Stimulated activated CD8-positive, alpha-beta memory T cell treated with anti-CD3 and anti-CD28 coated beads, Interleukin-15, amount 100 ng/mL, for 1 hour (primary cell): Measurements from ENCODE around the gene SSC4D.
"Not testable (repeated sequence)": the region's sequence is repeated elsewhere in the genome, so short reads cannot be mapped to it uniquely, and the experiment has no call there.

Experiments
- DNase-seq: peaks from one replicate; pipeline ENCODE4 v3.0.0-alpha.2; 2020; ENCODE audit warnings: low read depth

Gene SSC4D

GRCh38 chr7:76421097-76421496 is 11.6 kb upstream of the SSC4D start:
- not testable (repeated sequence) for DNase-seq

GRCh38 chr7:76417654-76418310 is 8.3 kb upstream of the SSC4D start:
- DNase-seq = not testable (repeated sequence)

GRCh38 chr7:76412249-76412648 is 2.8 kb upstream of the SSC4D start:
- no peak for DNase-seq

DNA sequence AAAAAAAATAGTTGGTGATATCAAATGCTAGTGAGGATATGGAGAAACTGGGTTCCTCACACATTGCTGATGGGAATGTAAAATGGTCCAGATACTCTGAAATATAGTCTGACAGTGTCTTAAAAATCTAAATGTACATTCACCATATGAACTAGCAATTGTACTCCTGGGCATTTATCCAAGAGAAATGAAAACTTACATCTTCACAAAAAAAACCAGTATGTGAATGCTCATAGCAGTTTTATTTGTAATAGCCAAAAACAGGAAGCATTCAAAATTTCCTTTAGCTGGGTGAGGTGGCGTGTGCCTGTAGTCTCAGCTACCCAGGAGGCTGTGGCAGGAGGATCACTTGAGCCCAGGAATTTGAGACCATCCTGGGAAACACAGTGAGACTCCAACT is 2.1 kb upstream of the SSC4D start:
- no peak for DNase-seq

DNA sequence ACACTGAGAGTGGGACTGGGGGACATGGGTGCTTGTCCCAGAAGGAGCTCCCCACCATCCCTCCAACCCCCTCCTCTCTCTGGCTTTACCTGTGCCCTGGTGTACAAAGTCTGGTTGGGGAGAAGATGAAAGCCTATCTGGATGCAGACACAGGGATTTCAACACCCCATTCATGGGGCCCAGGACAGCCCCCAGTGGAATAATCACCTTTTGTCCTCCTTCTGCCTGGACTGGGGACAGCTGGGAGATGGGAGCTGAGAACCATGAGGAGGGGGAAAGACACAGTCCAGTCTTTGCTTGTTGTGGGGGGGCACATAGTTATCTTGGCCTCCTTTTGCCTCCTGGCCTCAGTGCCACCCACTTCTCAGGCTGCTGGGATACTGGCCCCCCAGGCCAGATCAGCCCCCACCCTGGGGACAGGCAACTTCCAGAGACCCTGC is 1.4 kb downstream of the SSC4D start:
- no peak for DNase-seq

- no peak for DNase-seq
Observed at GRCh38 chr7:76407718-76408117, 1.8 kb downstream of the SSC4D start.

DNA sequence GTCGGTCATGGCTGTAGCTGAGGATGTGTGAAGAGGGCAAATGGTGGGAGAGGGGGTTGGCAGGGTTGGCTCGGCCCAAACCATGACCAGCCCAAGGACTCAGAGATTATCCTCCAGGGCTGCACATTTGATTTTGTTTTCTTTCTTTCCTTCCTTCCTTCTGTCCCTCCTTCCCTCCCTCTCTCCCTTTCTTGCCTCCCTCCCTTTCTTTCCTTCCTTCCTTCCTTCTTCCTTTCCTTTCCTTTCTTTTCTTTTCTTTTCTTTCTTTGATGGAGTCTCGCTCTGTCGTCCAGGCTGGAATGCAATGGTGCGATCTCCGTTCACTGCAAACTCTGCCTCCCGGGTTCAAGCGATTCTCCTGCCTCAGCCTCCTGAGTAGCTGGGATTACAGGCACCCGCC is 3.8 kb downstream of the SSC4D start:
- DNase-seq = no peak

- no peak for DNase-seq
Observed at GRCh38 chr7:76403780-76404494, 5.6 kb downstream of the SSC4D start.

DNA sequence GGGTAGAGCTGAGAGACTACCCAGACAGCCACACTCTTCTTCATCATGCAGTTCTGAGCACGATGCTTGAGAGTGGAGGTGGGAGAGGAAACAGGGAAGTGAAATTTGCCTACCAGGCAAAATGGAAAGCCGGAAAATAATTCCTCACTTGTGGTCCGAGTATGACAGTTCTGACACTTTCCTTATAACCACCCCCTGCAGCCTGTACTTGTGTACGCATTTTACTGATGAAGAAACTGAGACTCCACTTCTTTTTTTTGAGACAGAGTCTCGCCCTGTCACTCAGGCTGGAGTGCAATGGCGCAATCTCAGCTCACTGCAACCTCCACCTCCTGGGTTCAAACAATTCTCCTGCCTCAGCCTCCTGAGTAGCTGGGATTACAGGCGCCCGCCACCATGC is 6.4 kb downstream of the SSC4D start:
- not testable (repeated sequence) for DNase-seq

DNA sequence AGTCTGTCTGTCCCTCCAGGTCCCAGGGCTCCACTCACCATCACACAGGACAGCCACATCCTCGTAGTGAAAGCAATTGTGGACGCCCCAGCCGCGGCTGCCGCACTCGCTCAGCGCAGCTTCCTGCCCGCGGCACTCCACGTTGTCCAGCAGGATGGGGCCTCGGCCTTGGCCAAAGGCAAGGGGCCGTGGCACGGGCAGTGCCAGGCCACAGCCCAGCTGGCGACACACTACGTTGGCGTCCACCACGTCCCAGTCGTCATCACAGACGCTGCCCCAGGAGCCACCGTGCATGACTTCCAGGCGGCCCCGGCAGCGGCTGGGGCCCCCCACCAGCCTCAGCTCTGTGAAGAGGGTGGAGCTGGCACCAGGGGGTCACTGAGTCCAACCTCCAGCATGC is 9.2 kb downstream of the SSC4D start:
- no peak for DNase-seq

GRCh38 chr7:76397409-76398183 is 11.9 kb downstream of the SSC4D start:
- peak; percentile 65 for DNase-seq

DNA sequence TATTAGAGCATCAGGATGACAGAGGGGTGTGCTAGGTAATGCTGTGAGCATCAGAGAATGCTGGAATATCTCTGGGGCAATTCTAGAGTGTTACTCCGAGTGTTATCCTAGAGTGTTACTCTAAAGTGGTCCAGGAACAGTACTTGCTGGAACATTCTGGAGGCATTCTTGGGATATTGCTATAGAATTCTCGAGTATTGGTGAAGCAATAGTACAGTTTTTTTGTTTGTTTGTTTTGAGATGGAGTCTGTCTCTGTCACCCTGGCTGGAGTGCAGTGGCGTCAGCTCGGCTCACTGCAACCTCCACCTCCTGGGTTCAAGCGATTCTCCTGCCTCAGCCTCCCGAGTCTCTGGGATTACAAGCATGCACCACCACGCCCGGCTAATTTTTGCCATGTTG is 12.6 kb downstream of the SSC4D start:
- DNase-seq = no peak

- no peak for DNase-seq
Observed at GRCh38 chr7:76395965-76396726, 13.4 kb downstream of the SSC4D start.

GRCh38 chr7:76395605-76395964 is 13.9 kb downstream of the SSC4D start:
- DNase-seq = not testable (repeated sequence)

DNA sequence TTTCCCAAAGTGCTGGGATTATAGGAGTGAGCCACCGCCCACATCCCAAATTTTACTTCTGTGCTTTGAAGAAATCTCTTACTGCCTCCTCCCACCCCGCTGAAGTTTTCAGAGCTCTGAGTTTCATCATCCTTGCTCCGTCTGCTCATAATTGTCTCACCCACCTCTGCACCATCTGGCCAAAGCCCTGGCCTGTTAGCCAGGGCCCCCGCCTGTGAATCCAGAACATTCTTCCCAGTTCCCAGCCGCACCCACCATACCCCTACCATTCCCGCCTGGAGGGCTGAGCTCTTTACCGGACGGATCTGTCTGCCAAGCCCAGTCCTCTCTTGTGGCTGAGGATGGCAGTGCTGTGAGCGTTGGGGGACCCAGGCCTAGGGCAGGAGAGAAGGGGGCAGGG is 14.5 kb downstream of the SSC4D start:
- DNase-seq = no peak

- DNase-seq = peak; percentile 72
Observed at GRCh38 chr7:76393116-76394031, 16.1 kb downstream of the SSC4D start.

DNA sequence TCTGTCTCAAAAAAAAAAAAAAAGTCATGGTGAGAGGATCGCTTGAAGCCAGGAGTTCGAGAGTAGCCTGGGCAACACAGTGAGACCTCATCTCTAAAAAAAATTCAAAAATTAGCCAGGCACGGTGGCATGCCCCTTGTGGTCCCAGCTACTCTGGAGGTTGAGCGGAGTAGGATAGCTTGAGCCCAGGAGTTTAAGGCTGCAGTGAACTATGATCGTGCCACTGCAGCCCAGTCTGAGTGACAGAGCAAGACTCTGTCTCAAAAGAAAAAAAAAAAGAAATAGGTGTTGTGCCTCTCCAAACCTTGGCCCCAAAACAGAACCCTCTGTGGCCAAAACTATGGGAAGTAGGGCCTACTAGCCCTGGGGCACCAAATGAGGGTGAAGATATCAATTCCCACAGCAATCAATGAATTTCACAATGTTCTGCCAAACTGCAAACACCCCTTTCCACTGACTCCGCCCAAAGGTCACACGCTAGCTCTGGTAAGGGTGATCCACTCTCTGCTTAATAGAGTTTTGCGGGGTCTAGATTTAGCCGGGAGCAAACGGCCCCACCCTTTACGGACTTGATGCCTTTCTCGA is 16.9 kb downstream of the SSC4D start:
- no peak for DNase-seq

DNA sequence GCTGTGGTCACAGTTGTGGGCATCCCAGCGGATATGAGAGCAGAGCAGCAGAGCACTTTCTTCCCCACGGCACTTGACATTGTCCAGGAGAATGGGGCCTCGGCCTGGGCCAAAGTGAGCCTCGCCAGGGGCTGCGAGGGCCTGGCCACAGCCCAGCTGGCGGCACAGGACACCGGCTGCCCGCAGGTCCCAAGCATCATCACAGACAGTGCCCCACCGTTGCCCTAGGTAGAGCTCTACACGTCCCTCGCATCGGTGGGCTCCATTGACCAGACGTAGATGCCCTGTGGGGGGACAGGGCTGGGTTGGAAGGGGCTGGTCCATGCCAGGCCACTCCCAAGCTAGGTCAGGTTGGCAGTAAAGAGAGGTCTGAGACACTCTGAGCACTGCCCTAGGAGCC is 19.4 kb downstream of the SSC4D start:
- DNase-seq = no peak

- not testable (repeated sequence) for DNase-seq
Observed at GRCh38 chr7:76387789-76388188, 21.7 kb downstream of the SSC4D start.

- no peak for DNase-seq
Observed at GRCh38 chr7:76386691-76387260, 22.7 kb downstream of the SSC4D start.
